Gastroesophageal sphincter (tissue), 4 donors: ENCODE results near the gene UBE2N. TPM values are rescaled to one million over a fixed set of nuclear protein-coding genes. Genes with fewer than 3 reads are reported as not detected.

Experiments
- ATAC-seq: fragments of 150-250 bp; one replicate; pipeline ENCODE4 v1.9.1; 2016; ENCODE audit warnings: mild to moderate bottlenecking, moderate library complexity
- H3K27ac ChIP-seq, 4 donors: fragments of 200-600 bp; sonication (generic) in 3 of 4; 1 replicate in 3 of 4; 2 replicates in 1 of 4; pipeline ENCODE4 v1.5.1; 2016 to 2019
- H3K27me3 ChIP-seq: fragments of 200-600 bp; sonication (generic); one replicate; pipeline ENCODE4 v1.5.1; 2019
- H3K36me3 ChIP-seq, 2 donors: fragments of 200-600 bp; sonication (generic); one replicate each; pipeline ENCODE4 v1.5.1; 2019; ENCODE audit warnings: control low read depth in 1 of 2
- H3K4me1 ChIP-seq, 3 donors: fragments of 200-600 bp; sonication (generic); 1 replicate in 2 of 3; 2 replicates in 1 of 3; pipeline ENCODE4 v1.5.1; 2016 to 2019; ENCODE audit warnings: control low read depth in 2 of 3
- H3K4me3 ChIP-seq, 2 donors: fragments of 200-600 bp; sonication (generic); one replicate each; pipeline ENCODE4 v1.5.1; 2019; ENCODE audit warnings: mild to moderate bottlenecking in 1 of 2, moderate library complexity in 1 of 2
- H3K9me3 ChIP-seq, 3 donors: fragments of 200-600 bp; sonication (generic); one replicate each; pipeline ENCODE4 v1.5.1; 2017 to 2019; ENCODE audit warnings: control low read depth in 2 of 3
- EP300 ChIP-seq: sonication (generic); formaldehyde crosslinking; IDR thresholded peaks from one replicate; pipeline ENCODE4 v1.6.1; 2017; ENCODE audit warnings: antibody characterized with exemption, mild to moderate bottlenecking
- POLR2A ChIP-seq, 2 donors: fragments of 450-650 bp; IDR thresholded peaks; one replicate each; pipeline ENCODE4 v1.6.1; 2017; ENCODE audit warnings: antibody characterized with exemption in 2 of 2, mild to moderate bottlenecking in 2 of 2, moderate library complexity in 1 of 2
- POLR2AphosphoS5 ChIP-seq: sonication (generic); formaldehyde crosslinking; IDR thresholded peaks from one replicate; pipeline ENCODE4 v1.6.1; 2017; ENCODE audit warnings: antibody characterized with exemption
- WGBS, 2 donors: methylation state at CpG; one replicate each; pipeline ENCODE4 v1.1.5; 2018; ENCODE audit warnings: low coverage in 1 of 2; 5-methylcytosine and 5-hydroxymethylcytosine counted together
- total RNA-seq, 4 donors: library from RNA; depleted of rRNA; stranded (reverse); fragments of >200 nt; gene quantifications; one replicate each; pipeline ENCODE4 v1.1.0, GENCODE V29; 2016
- TF ChIP-seq, protein P1 (sequence below), 4 experiments: fragments of 200-600 bp in 2 of 4; fragments of 450-650 bp in 2 of 4; sonication (generic) in 1 of 4; IDR thresholded peaks; one replicate each; pipeline ENCODE4 v1.5.1; 2017 to 2019; ENCODE audit warnings: antibody characterized with exemption in 4 of 4, mild to moderate bottlenecking in 2 of 4, moderate library complexity in 2 of 4

Gene UBE2N
- total RNA-seq, 4 donors from 2014 or later: 44.4 to 64.2 (median 53.4) TPM

DNA sequence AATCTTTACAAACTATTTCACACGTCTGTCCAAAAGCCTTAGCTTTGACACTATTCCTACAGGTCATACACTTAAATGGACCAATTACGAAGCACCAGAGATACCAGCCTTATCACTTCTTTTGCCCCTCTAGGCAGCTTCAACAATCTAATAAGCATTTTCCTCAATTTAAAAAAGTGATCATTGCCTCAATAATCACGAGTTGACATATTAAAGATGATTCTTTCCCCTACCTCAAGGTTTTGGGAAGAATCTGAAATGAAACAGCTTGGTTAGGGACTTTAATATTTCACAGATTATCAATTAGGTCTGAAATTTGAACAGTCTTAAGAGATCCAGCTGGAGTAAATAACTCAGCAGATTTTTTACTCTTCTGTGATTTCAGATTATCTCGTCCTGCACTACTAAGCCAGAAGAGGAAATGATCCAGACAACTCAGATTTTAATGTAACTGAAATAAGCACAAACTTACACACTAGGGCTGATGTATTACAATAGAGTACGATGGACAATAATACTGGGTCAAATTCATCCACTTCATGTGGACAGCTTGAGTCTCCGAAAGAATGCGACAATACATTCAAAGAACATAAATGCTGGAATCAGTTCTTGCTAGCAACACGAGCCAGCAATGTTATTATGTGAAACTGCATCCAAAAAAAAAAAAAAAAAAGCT, 15.9 kb downstream of the UBE2N start:
- H3K27ac ChIP-seq: peak overlapping the region in 3 of 4 donors; percentile 13 to 52 (median 41)
- TF ChIP-seq EP300 (no peak), POLR2AphosphoS5 (no peak)
- H3K36me3 ChIP-seq: no peaks in the 10 kb centered on the region
- H3K9me3 ChIP-seq: no peaks in the 10 kb centered on the region
- 29 to 37% methylated on average over 6 to 8 of the region's 8 CpGs for WGBS, 2 donors
- no peak overlapping the region for H3K4me3 ChIP-seq
- H3K4me1 ChIP-seq: peaks cover 9 to 86% (median 16%) of the 10 kb centered on the region in 3 donors
- no peak for ATAC-seq
- H3K27me3 ChIP-seq: no peaks in the 10 kb centered on the region

DNA sequence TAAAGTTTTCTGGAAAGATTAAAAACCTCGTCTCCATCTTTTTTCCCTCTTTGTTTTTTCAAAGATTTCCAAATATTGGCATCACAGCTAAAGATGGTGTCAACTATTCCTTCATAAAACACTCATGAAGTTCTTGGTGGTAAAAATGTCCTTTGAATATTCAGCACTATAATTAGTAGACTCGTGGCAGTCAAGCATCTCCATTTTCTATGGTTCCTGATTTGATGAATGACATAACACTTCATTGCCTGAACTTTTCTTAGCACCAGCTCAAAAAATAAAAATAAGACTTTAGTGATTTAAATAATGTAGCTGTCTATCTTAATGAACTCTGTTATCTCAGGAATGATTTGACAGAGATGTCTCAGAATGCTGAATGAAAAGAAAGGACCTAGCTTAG, 19.7 kb downstream of the UBE2N start:
- peaks cover 9 to 86% (median 16%) of the 10 kb centered on the region in 3 donors for H3K4me1 ChIP-seq

DNA sequence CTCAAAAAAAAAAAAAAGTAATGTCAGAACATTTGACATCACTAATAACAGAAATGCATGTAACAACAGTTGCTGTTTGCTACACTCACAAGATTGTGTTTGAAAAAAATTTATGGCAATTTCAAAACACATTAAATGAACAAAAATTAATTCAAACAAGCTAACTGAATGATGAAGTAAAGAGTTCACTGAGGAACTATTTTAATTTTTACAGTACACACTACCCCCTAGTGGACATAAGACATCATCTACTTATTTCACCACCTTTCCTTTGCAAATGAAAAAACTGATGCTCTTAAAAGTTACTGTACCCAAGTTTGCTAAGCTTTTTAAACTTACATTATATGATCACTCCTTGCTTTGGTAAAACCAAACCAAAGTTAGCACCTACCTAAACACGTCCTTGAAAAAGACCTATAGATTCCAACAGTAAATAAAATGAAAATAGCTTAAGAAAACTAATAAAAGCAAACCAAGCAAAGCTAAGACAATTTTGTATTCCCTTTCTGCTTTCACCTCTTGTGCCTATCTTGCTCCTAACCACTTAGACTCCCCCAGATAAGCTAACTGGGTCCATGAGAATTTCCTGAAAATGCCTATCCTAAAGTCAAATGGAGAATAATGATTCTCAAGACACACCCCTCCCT, 22.2 kb downstream of the UBE2N start:
- 8 to 38% methylated on average over 1 of the region's 1 CpG for WGBS, 2 donors
- ATAC-seq: peak; percentile 62
- TF ChIP-seq POLR2AphosphoS5 (no peak), POLR2A (IDR thresholded peaks at IDR 0.05) (no peak), EP300 (no peak)
- TF ChIP-seq, protein P1, sequence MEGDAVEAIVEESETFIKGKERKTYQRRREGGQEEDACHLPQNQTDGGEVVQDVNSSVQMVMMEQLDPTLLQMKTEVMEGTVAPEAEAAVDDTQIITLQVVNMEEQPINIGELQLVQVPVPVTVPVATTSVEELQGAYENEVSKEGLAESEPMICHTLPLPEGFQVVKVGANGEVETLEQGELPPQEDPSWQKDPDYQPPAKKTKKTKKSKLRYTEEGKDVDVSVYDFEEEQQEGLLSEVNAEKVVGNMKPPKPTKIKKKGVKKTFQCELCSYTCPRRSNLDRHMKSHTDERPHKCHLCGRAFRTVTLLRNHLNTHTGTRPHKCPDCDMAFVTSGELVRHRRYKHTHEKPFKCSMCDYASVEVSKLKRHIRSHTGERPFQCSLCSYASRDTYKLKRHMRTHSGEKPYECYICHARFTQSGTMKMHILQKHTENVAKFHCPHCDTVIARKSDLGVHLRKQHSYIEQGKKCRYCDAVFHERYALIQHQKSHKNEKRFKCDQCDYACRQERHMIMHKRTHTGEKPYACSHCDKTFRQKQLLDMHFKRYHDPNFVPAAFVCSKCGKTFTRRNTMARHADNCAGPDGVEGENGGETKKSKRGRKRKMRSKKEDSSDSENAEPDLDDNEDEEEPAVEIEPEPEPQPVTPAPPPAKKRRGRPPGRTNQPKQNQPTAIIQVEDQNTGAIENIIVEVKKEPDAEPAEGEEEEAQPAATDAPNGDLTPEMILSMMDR (IDR thresholded peaks at IDR 0.05): peak; percentile 57 to 77 (median 69)
- Histone ChIP-seq H3K4me1 (peaks cover 3 to 86% (median 9%) of the 10 kb centered on the region in 3 donors), H3K9me3 (no peaks in the 10 kb centered on the region), H3K27me3 (no peaks in the 10 kb centered on the region), H3K36me3 (no peaks in the 10 kb centered on the region), H3K27ac (no peak overlapping the region), H3K4me3 (peak overlapping the region in 1 of 2 donors; percentile 2)

More for the DNA sequence above, 19.7 kb downstream of the UBE2N start:
- Histone ChIP-seq H3K36me3 (no peaks in the 10 kb centered on the region), H3K27ac (no peak overlapping the region), H3K4me3 (no peak overlapping the region), H3K9me3 (no peaks in the 10 kb centered on the region), H3K27me3 (no peaks in the 10 kb centered on the region)
- TF ChIP-seq POLR2AphosphoS5: no peak
- no peak for TF ChIP-seq POLR2A (IDR thresholded peaks at IDR 0.05)
- TF ChIP-seq EP300: no peak
- TF ChIP-seq, protein P1 (IDR thresholded peaks at IDR 0.05): no peak
- no peak for ATAC-seq
- WGBS, 2 donors: 30 to 43% methylated on average over 2 of the region's 2 CpGs

DNA sequence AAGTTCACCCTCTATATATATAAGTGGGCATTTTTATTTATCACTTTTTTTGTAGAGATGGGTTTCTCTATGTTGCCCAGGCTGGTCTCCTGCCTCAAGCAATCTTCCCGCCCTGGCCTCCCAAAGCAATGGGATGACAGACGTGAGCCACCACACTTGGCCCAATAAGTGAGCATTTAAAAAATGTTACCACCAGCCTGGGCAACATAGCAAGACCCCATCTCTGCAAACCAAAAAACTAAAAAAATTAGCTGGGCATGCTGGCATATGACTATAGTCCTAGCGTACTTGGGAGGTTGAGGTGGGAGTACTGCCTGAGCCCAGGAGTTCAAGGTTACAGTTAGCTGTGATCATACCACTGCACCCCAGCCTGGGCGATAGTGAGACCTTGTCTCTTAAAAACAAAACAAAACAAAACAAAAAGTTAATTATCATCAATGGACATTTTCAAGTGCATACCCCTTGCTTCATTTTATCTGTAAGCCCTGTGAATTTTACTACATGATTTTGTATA, 23.7 kb downstream of the UBE2N start:
- no peaks in the 10 kb centered on the region for H3K36me3 ChIP-seq
- no peak overlapping the region for H3K27ac ChIP-seq
- H3K4me3 ChIP-seq: no peak overlapping the region
- TF ChIP-seq POLR2A (IDR thresholded peaks at IDR 0.05) (no peak), POLR2AphosphoS5 (no peak), EP300 (no peak)
- TF ChIP-seq, protein P1 (IDR thresholded peaks at IDR 0.05): no peak
- 82 to 91% methylated on average over 3 of the region's 4 CpGs for WGBS, 2 donors
- peaks cover 0 to 86% (median 9%) of the 10 kb centered on the region in 3 donors for H3K4me1 ChIP-seq
- no peaks in the 10 kb centered on the region for H3K9me3 ChIP-seq
- no peak for ATAC-seq
- H3K27me3 ChIP-seq: no peaks in the 10 kb centered on the region

DNA sequence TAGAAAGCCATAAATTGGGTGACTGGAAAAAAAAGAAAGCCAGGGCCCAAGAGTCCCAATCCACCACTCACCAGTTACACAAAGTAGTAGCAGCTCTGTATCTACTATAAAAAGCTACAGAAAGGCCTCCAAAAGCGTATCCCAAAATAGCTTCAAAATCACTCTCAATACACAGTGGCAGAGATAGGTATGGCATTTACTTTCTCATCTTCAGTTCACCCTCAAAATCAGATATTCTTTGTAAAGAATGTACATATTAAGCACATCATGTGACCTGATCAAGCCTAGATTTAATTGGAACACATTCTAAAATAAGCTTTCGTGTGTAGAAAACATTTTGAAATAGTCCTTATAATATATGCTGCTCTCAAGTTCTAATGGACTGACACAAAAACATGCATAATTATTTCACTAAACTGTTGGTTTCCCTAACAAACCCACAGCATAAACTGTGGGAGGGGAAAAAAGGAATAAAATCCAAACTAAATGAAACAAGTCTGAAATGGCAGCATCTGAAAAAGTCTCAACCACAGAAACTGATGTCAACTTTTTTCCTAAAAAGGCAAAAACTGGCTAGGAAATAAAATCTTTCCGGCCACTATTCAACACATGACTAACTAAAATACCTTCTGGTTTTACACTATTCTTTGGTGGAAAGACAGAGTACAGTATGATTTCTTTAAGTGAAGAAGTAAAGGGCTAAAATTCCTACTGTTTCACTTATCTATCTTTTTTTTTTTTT, 25.9 kb downstream of the UBE2N start:
- Histone ChIP-seq H3K4me3 (no peak overlapping the region), H3K9me3 (no peaks in the 10 kb centered on the region), H3K27me3 (no peaks in the 10 kb centered on the region), H3K36me3 (no peaks in the 10 kb centered on the region), H3K4me1 (peaks cover 0 to 92% (median 8%) of the 10 kb centered on the region in 3 donors), H3K27ac (peak overlapping the region; percentile 7 to 61 (median 52))
- 20 to 32% methylated on average over 3 of the region's 3 CpGs for WGBS, 2 donors
- no peak for TF ChIP-seq POLR2AphosphoS5
- TF ChIP-seq, protein P1 (IDR thresholded peaks at IDR 0.05): peak in 2 of 4 experiments; percentile 29 to 40
- TF ChIP-seq EP300: no peak
- ATAC-seq: no peak
